22Rv1 (cell line): ENCODE results near the gene SELENON.

ENCODE experiments used
- ZFX ChIP-seq: fragments of 450-650 bp; IDR thresholded peaks from 2 replicates; pipeline ENCODE4 v1.6.1; 2017; ENCODE audit warnings: antibody characterized with exemption, borderline replicate concordance
- TF ChIP-seq, protein P1 (sequence below): fragments of 450-650 bp; IDR thresholded peaks from 2 replicates; pipeline ENCODE4 v1.5.1; 2017; ENCODE audit warnings: mild to moderate bottlenecking

DNA sequence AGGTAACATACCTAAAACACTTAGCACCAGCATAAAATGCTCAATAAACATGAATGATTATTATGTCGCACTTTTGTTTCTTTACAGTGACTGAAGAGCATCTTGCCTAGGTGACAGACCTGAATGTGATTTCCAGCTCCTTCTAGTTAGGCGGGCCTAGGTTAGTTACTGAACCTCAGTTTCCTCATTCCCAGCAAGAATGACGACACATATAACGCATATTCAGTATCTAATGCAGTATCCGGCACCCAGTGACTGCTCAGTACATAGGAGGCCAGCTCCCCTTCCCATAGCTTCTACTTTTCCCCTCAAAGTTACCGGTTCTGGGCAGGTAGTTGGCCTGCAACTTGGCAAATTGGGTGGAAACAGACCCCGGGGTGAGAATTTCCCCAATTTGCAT lies 58.5 kb downstream of the SELENON start:
- TF ChIP-seq, protein P1, sequence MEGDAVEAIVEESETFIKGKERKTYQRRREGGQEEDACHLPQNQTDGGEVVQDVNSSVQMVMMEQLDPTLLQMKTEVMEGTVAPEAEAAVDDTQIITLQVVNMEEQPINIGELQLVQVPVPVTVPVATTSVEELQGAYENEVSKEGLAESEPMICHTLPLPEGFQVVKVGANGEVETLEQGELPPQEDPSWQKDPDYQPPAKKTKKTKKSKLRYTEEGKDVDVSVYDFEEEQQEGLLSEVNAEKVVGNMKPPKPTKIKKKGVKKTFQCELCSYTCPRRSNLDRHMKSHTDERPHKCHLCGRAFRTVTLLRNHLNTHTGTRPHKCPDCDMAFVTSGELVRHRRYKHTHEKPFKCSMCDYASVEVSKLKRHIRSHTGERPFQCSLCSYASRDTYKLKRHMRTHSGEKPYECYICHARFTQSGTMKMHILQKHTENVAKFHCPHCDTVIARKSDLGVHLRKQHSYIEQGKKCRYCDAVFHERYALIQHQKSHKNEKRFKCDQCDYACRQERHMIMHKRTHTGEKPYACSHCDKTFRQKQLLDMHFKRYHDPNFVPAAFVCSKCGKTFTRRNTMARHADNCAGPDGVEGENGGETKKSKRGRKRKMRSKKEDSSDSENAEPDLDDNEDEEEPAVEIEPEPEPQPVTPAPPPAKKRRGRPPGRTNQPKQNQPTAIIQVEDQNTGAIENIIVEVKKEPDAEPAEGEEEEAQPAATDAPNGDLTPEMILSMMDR = no peak
- TF ChIP-seq ZFX = no peak
